Spleen (tissue), 11 donors: ENCODE data around the gene EPOP. TPM values are rescaled to one million over a fixed set of nuclear protein-coding genes. Genes with fewer than 3 reads are reported as not detected.

Experiments used
- DNase-seq: peaks from one replicate; pipeline ENCODE4 v3.0.0-alpha.2; 2020
- H3K27ac ChIP-seq, 8 donors: fragments of 200-600 bp; sonication (generic) in 7 of 8; 1 replicate in 4 of 8; 2 replicates in 4 of 8; pipeline versions ENCODE4 v1.5.0 to v1.8.0; 2016 to 2021; ENCODE audit warnings: inconsistent platforms in 4 of 8, mild to moderate bottlenecking in 4 of 8, moderate library complexity in 1 of 8
- H3K27me3 ChIP-seq, 7 donors: fragments of 200-600 bp; sonication (generic) in 6 of 7; replicated peaks in 1 of 7; 1 replicate in 4 of 7; 2 replicates in 3 of 7; pipeline versions ENCODE4 v1.5.0 to v1.8.0; 2016 to 2021; ENCODE audit warnings: inconsistent platforms in 3 of 7, mild to moderate bottlenecking in 1 of 7
- H3K36me3 ChIP-seq, 6 donors: fragments of 200-600 bp; sonication (generic) in 5 of 6; 1 replicate in 4 of 6; 2 replicates in 2 of 6; pipeline versions ENCODE4 v1.5.0 to v1.8.0; 2016 to 2021; ENCODE audit warnings: inconsistent platforms in 2 of 6
- H3K4me1 ChIP-seq, 6 donors: fragments of 200-600 bp; sonication (generic) in 5 of 6; 1 replicate in 3 of 6; 2 replicates in 3 of 6; pipeline versions ENCODE4 v1.5.0 to v1.8.0; 2016 to 2021; ENCODE audit warnings: inconsistent platforms in 3 of 6
- H3K4me3 ChIP-seq, 8 donors: fragments of 200-600 bp; sonication (generic) in 7 of 8; 1 replicate in 4 of 8; 2 replicates in 4 of 8; pipeline versions ENCODE4 v1.5.0 to v1.8.0; 2016 to 2021; ENCODE audit warnings: inconsistent platforms in 4 of 8, mild to moderate bottlenecking in 4 of 8, moderate library complexity in 2 of 8
- H3K9me3 ChIP-seq, 8 donors: fragments of 200-600 bp; sonication (generic) in 7 of 8; 1 replicate in 4 of 8; 2 replicates in 4 of 8; pipeline versions ENCODE4 v1.5.0 to v1.8.0; 2016 to 2021; ENCODE audit warnings: inconsistent platforms in 4 of 8
- CTCF ChIP-seq, 11 experiments: fragments of 200-600 bp in 7 of 11; fragments of 450-650 bp in 4 of 11; sonication (generic) in 4 of 11; IDR thresholded peaks in 8 of 11; conservative IDR thresholded peaks in 3 of 11; 1 replicate in 7 of 11; 2 replicates in 4 of 11; pipeline versions ENCODE4 v1.4.0 to v1.8.0; 2016 to 2021; ENCODE audit warnings: antibody characterized with exemption in 11 of 11, inconsistent platforms in 4 of 11, mild to moderate bottlenecking in 1 of 11
- POLR2A ChIP-seq, 3 donors: fragments of 450-650 bp; IDR thresholded peaks; one replicate each; pipeline ENCODE4 v1.5.1; 2017; ENCODE audit warnings: antibody characterized with exemption in 3 of 3, mild to moderate bottlenecking in 1 of 3
- POLR2AphosphoS5 ChIP-seq, 3 donors: sonication (generic); formaldehyde crosslinking; IDR thresholded peaks; one replicate each; pipeline ENCODE4 v1.5.1; 2017; ENCODE audit warnings: antibody characterized with exemption in 3 of 3
- WGBS, 5 donors: extraction: QIAGEN DNeasy Blood & Tissue Kit in 3 of 5; methylation state at CpG; one replicate each; pipeline versions ENCODE4 v1.1.5 to v1.1.7; 2013 to 2018; 5-methylcytosine and 5-hydroxymethylcytosine counted together
- intact Hi-C: fragments of 100-400 bp; cut with DNase I; formaldehyde crosslinking; loops from one replicate; pipeline ENCODE4 v1.15.0; 2023; ENCODE audit warnings: low total_unique reads
- polyA plus RNA-seq, 3 donors: library from polyadenylated mRNA; stranded (reverse); fragments of 200-250 nt; gene quantifications; one replicate each; pipeline ENCODE4 v1.2.1, GENCODE V29; 2013
- total RNA-seq, 7 donors: library from RNA; depleted of rRNA in 3 of 7; stranded (reverse); fragments of >200 nt in 3 of 7; fragmentation: NEBNext Ultra II Directional in 4 of 7; extraction: Animal tissue kit (Norgen Biotek cat#: 25700) in 4 of 7; gene quantifications; one replicate each; pipeline versions ENCODE4 v1.1.0 to v1.2.1, GENCODE V29; 2016 to 2021
- donor health status: healthy with polysubstance abuse.
- donor health status: DM: no; HTN: no; CAD: no; lungs with moderate emphysema.
- donor health status: DM: no; HTN: no; CAD: no.
- donor health status: Bipolar disorder and iron deficiency.
- donor health status: healthy.
- donor health status: DM: no; HTN: no; CAD: no.
- donor health status: DM: yes; HTN: yes; CAD: no.

Gene EPOP
- total and polyA plus RNA-seq, 10 donors = 0.51 to 6.4 (median 2.6) TPM

GRCh38 chr17:38674014-38674748 is 576 bp downstream of the EPOP start:
- H3K4me1 ChIP-seq = peaks cover 19 to 74% (median 42%) of the 10 kb centered on the region in 6 donors
- H3K36me3 ChIP-seq = no peaks in the 10 kb centered on the region
- H3K27ac ChIP-seq = peak overlapping the region in 4 of 8 donors; percentile 2 to 40 (median 25)
- peak in 1 of 3 donors; percentile 28 for TF ChIP-seq POLR2AphosphoS5 (IDR thresholded peaks at IDR 0.05)
- TF ChIP-seq CTCF (IDR thresholded peaks at IDR 0.05 in 8 of 11, conservative IDR thresholded peaks at IDR 0.05 in 3 of 11) = no peak
- H3K27me3 ChIP-seq = peaks cover 0 to 77% (median 64%) of the 10 kb centered on the region in 7 donors
- DNase-seq = peak; percentile 83
- H3K9me3 ChIP-seq = no peaks in the 10 kb centered on the region
- WGBS, 5 donors = 0 to 2% (median 0%) methylated on average over 22 to 85 of the region's 85 CpGs
- peak overlapping the region; percentile 46 to 81 (median 58) for H3K4me3 ChIP-seq
- intact Hi-C loops = no loop called here

- H3K36me3 ChIP-seq = no peaks in the 10 kb centered on the region
- peak overlapping the region; percentile 46 to 81 (median 58) for H3K4me3 ChIP-seq
- no peaks in the 10 kb centered on the region for H3K9me3 ChIP-seq
- intact Hi-C loops = no loop called here
- H3K27me3 ChIP-seq = peaks cover 0 to 82% (median 70%) of the 10 kb centered on the region in 7 donors
- DNase-seq = no peak
- peaks cover 19 to 74% (median 42%) of the 10 kb centered on the region in 6 donors for H3K4me1 ChIP-seq
- H3K27ac ChIP-seq = peak overlapping the region in 1 of 8 donors; percentile 19
- WGBS, 5 donors = 0 to 1% (median 1%) methylated on average over 28 to 41 of the region's 41 CpGs; no CpG with 5 or more reads in 1 of the 5 donors
- TF ChIP-seq POLR2A (IDR thresholded peaks at IDR 0.05) (no peak), CTCF (IDR thresholded peaks at IDR 0.05 in 8 of 11, conservative IDR thresholded peaks at IDR 0.05 in 3 of 11) (no peak), POLR2AphosphoS5 (IDR thresholded peaks at IDR 0.05) (no peak)
Observed at GRCh38 chr17:38673707-38674013, 1.1 kb downstream of the EPOP start.

- no peak for TF ChIP-seq CTCF (IDR thresholded peaks at IDR 0.05 in 8 of 11, conservative IDR thresholded peaks at IDR 0.05 in 3 of 11)
- TF ChIP-seq POLR2A (IDR thresholded peaks at IDR 0.05) = no peak
- TF ChIP-seq POLR2AphosphoS5 (IDR thresholded peaks at IDR 0.05) = no peak
- H3K27ac ChIP-seq = no peak overlapping the region
- intact Hi-C loops = no loop called here
- H3K36me3 ChIP-seq = no peaks in the 10 kb centered on the region
- H3K4me1 ChIP-seq = peaks cover 19 to 71% (median 42%) of the 10 kb centered on the region in 6 donors
- H3K9me3 ChIP-seq = no peaks in the 10 kb centered on the region
- 14 to 24% (median 15%) methylated on average over 23 to 46 of the region's 46 CpGs for WGBS, 5 donors
- H3K4me3 ChIP-seq = peak overlapping the region in 6 of 8 donors; percentile 54 to 81 (median 60)
- DNase-seq = peak; percentile 76
- H3K27me3 ChIP-seq = peaks cover 0 to 89% (median 72%) of the 10 kb centered on the region in 7 donors
Observed at GRCh38 chr17:38672788-38673706, 1.7 kb downstream of the EPOP start.
